Psoas muscle (tissue), 8 donors: ENCODE measurements around the gene ARHGEF38. TPM values are rescaled to one million over a fixed set of nuclear protein-coding genes. Genes with fewer than 3 reads are reported as not detected.

Experiments
- ATAC-seq, 4 donors: fragments of 200-7000 bp; cut with Tn5 transposase; one replicate each; pipeline ENCODE4 v1.9.1; 2020; ENCODE audit warnings: moderate library complexity in 3 of 4, mild to moderate bottlenecking in 2 of 4
- DNase-seq, 2 donors: peaks; one replicate each; pipeline ENCODE4 v3.0.0-alpha.2; 2020
- H3K27ac ChIP-seq: fragments of 200-600 bp; one replicate; pipeline ENCODE4 v1.8.0; 2022
- H3K27me3 ChIP-seq, 3 donors: fragments of 200-600 bp in 1 of 3; one replicate each; pipeline versions ENCODE4 v1.6.1 to v1.8.0; 2013 to 2022; ENCODE audit warnings: low read length in 2 of 3, mild to moderate bottlenecking in 2 of 3, moderate library complexity in 1 of 3; ENCODE audit not compliant: insufficient read depth in 3 of 3
- H3K36me3 ChIP-seq, 2 donors: fragments of 200-600 bp in 1 of 2; one replicate each; pipeline versions ENCODE4 v1.6.1 to v1.8.0; 2013 to 2022; ENCODE audit warnings: low read depth in 1 of 2, mild to moderate bottlenecking in 1 of 2, moderate library complexity in 1 of 2; ENCODE audit not compliant: insufficient read depth in 1 of 2
- H3K4me1 ChIP-seq: fragments of 200-600 bp; one replicate; pipeline ENCODE4 v1.8.0; 2022
- H3K4me3 ChIP-seq: fragments of 200-600 bp; one replicate; pipeline ENCODE4 v1.8.0; 2022; ENCODE audit warnings: mild to moderate bottlenecking
- H3K9me3 ChIP-seq: fragments of 200-600 bp; one replicate; pipeline ENCODE4 v1.8.0; 2022
- WGBS, 3 donors: extraction: QIAGEN DNeasy Blood & Tissue Kit; methylation state at CpG; one replicate each; pipeline versions ENCODE4 v1.1.6 to v1.1.7; 2013; 5-methylcytosine and 5-hydroxymethylcytosine counted together
- intact Hi-C, 2 donors: fragments of 100-400 bp; cut with DNase I; formaldehyde crosslinking; loops; one replicate each; pipeline versions ENCODE4 v1.11.0 to v1.14.2; 2022
- polyA plus RNA-seq, 3 donors: library from polyadenylated mRNA; stranded (reverse); fragments of 200-250 nt; gene quantifications; one replicate each; pipeline ENCODE4 v1.2.3, GENCODE V29; 2013
- total RNA-seq, 4 donors: library from RNA; stranded (reverse); fragmentation: NEBNext Ultra II Directional in 2 of 4; extraction: Animal tissue kit (Norgen Biotek cat#: 25700) in 2 of 4; gene quantifications; one replicate each; pipeline versions ENCODE4 v1.2.1 to v1.2.4, GENCODE V29; 2021 to 2023
- TF ChIP-seq, protein P1 (sequence below): fragments of 200-600 bp; IDR thresholded peaks from one replicate; pipeline ENCODE4 v1.8.0; 2022; ENCODE audit warnings: antibody characterized with exemption
- donor health status: healthy with polysubstance abuse.
- donor health status: DM: no; HTN: no; CAD: no; lungs with moderate emphysema.
- donor health status: Bipolar disorder and iron deficiency.
- donor health status: healthy.
- donor health status: DM: yes; HTN: yes; CAD: no.
- donor health status: DM: no; HTN: no; CAD: no.
- donor health status: DM: no; HTN: no; CAD: no.
- donor health status: DM: yes; HTN: yes; CAD: no.

The ARHGEF38 gene
- total and polyA plus RNA-seq, 7 donors: not detected

DNA sequence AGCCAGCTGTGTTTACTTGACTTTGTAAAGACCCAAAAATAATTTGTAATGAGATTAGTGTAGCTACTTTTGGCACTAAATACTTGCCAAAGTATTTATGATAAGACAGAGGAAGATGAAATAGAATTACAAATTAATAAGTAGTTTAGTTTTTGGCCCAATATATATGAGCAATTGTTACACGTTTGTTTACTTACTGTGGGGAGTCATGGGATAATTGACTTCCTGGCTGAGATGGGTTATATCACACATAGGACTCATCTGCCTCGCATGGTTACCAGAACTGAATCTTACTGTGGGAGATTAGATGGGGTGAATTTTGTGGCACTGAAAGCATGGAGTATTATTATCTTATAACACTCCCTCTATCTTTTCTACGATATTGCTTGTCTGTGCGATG lies 89.4 kb downstream of the ARHGEF38 start:
- no peak overlapping the region for H3K4me3 ChIP-seq
- no peak for DNase-seq
- no peaks in the 10 kb centered on the region for H3K9me3 ChIP-seq
- H3K27ac ChIP-seq: no peak overlapping the region
- 49 to 58% (median 54%) methylated on average over 4 of the region's 4 CpGs for WGBS, 3 donors
- no peak for ATAC-seq
- intact Hi-C loops: no loop called here
- peaks cover 10% of the 10 kb centered on the region for H3K4me1 ChIP-seq
- no peaks in the 10 kb centered on the region for H3K36me3 ChIP-seq
- TF ChIP-seq, protein P1, sequence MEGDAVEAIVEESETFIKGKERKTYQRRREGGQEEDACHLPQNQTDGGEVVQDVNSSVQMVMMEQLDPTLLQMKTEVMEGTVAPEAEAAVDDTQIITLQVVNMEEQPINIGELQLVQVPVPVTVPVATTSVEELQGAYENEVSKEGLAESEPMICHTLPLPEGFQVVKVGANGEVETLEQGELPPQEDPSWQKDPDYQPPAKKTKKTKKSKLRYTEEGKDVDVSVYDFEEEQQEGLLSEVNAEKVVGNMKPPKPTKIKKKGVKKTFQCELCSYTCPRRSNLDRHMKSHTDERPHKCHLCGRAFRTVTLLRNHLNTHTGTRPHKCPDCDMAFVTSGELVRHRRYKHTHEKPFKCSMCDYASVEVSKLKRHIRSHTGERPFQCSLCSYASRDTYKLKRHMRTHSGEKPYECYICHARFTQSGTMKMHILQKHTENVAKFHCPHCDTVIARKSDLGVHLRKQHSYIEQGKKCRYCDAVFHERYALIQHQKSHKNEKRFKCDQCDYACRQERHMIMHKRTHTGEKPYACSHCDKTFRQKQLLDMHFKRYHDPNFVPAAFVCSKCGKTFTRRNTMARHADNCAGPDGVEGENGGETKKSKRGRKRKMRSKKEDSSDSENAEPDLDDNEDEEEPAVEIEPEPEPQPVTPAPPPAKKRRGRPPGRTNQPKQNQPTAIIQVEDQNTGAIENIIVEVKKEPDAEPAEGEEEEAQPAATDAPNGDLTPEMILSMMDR: no peak
- H3K27me3 ChIP-seq: no peaks in the 10 kb centered on the region

DNA sequence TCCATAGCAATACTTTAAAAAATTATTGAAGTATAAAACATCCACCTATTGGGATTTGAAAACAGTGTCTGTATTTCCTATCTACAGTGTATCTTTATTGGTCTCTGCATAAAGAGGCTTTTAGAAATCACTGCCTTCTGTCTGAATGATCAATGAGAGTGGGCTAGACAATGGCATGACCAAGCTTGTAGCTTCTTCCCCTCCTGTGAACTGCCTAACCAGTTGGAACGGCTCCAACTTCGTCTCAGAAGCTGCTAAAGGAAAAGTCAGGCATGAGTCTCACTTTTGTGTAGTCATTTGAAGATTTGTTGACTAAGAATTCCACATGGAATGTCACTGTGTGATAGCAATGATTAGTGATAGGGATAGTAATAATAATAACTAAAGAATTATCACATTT lies 91.8 kb downstream of the ARHGEF38 start:
- no peak overlapping the region for H3K4me3 ChIP-seq
- DNase-seq: no peak
- no peaks in the 10 kb centered on the region for H3K27me3 ChIP-seq
- TF ChIP-seq, protein P1: no peak
- intact Hi-C loops: no loop called here
- H3K36me3 ChIP-seq: no peaks in the 10 kb centered on the region
- no peak overlapping the region for H3K27ac ChIP-seq
- no peaks in the 10 kb centered on the region for H3K4me1 ChIP-seq
- no peak for ATAC-seq
- H3K9me3 ChIP-seq: no peaks in the 10 kb centered on the region
- WGBS, 3 donors: 58 to 60% (median 58%) methylated on average over 2 of the region's 2 CpGs

DNA sequence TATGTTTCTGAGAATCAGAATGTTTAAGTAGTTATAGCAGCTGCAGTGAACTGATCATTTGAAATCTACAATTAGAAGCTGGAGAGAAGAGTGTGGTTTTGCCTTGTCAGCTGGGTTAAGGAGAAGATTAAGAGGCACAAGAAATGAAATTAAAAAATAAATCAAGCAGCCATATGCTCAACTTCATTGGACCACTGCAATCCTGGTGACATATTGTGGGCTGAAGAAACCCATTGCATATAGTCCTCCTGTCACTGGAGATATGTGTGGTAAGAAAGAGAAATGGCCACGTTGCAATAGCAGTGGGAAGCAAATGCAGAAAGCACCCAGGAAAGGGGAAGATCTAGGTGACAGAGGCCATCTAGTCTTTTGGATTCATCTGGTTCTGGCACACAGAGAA lies 93.0 kb downstream of the ARHGEF38 start:
- ATAC-seq (no peak), DNase-seq (no peak)
- Histone ChIP-seq H3K4me3 (no peak overlapping the region), H3K27ac (no peak overlapping the region), H3K4me1 (no peaks in the 10 kb centered on the region), H3K9me3 (no peaks in the 10 kb centered on the region), H3K27me3 (no peaks in the 10 kb centered on the region), H3K36me3 (no peaks in the 10 kb centered on the region)
- WGBS, 3 donors: 54 to 64% (median 54%) methylated on average over 1 of the region's 1 CpG
- intact Hi-C loops: no loop called here
- TF ChIP-seq, protein P1: no peak

DNA sequence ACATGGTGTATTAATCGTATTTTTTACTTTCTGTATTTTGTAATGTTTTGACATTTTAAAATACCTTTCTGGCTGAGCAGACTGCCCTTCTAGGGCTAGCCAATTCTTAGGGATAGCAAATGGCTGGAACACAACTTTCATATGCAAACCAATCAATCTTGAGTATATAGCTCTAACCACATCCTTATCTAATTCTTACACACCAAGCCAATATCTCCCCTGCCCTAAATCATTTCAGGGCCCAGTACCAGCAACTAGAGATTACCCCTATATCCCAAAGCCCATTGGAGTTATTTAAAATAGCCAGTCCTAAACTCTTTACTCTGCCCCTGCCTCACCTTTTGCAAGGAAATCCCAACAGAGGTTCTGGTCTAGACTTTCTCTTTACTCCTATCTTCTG lies 97.8 kb downstream of the ARHGEF38 start:
- intact Hi-C loops: no loop called here
- 78 to 97% (median 84%) methylated on average over 1 of the region's 1 CpG for WGBS, 3 donors

DNA sequence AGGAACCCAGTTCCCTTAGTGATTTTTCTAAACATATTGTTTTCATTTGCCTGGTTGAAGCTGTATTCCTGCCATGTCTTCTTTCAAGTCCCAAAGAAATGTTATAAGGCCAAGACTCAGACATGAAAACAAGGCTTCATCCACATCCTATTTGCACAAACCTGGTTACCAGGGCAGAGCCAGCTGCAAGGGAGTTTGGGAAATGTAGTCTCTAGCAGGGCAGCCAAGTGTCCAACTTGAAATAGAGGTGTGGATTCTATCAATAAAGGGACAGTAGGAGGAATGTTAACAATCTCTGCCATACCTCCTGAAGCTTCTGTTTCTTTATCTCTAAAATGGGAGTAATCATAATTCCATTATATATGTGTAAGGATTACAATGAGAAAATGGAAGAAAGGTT lies 99.5 kb downstream of the ARHGEF38 start:
- TF ChIP-seq, protein P1: no peak
- no peak for DNase-seq
- no peaks in the 10 kb centered on the region for H3K27me3 ChIP-seq
- H3K36me3 ChIP-seq: no peaks in the 10 kb centered on the region
- no peaks in the 10 kb centered on the region for H3K9me3 ChIP-seq
- no peak overlapping the region for H3K4me3 ChIP-seq
- H3K4me1 ChIP-seq: no peaks in the 10 kb centered on the region
- no peak overlapping the region for H3K27ac ChIP-seq
- intact Hi-C loops: no loop called here
- no peak for ATAC-seq

More for the DNA sequence above, 97.8 kb downstream of the ARHGEF38 start:
- TF ChIP-seq, protein P1: no peak
- no peaks in the 10 kb centered on the region for H3K4me1 ChIP-seq
- H3K9me3 ChIP-seq: no peaks in the 10 kb centered on the region
- ATAC-seq (no peak), DNase-seq (no peak)
- no peaks in the 10 kb centered on the region for H3K27me3 ChIP-seq
- H3K27ac ChIP-seq: no peak overlapping the region
- no peak overlapping the region for H3K4me3 ChIP-seq
- no peaks in the 10 kb centered on the region for H3K36me3 ChIP-seq
